NCI-H226 (cell line): ENCODE data around the gene LRRC3.
"Not testable (repeated sequence)": the region's sequence is repeated elsewhere in the genome, so short reads cannot be mapped to it uniquely, and the experiment has no call there.

Experiments
- DNase-seq: peaks from one replicate; pipeline ENCODE4 v3.0.0-alpha.2; 2015

Gene LRRC3

GRCh38 chr21:44499211-44499560 lies 43.9 kb downstream of the LRRC3 start:
- DNase-seq = no peak

- no peak for DNase-seq
Measured at GRCh38 chr21:44499631-44500030, 44.3 kb downstream of the LRRC3 start.

- DNase-seq = no peak
Measured at GRCh38 chr21:44500111-44500510, 44.8 kb downstream of the LRRC3 start.

- no peak for DNase-seq
Measured at GRCh38 chr21:44502171-44502958, 47.1 kb downstream of the LRRC3 start.

- DNase-seq = not testable (repeated sequence)
Measured at GRCh38 chr21:44503006-44503889, 47.9 kb downstream of the LRRC3 start.

GRCh38 chr21:44503901-44504399 lies 48.6 kb downstream of the LRRC3 start:
- no peak for DNase-seq

GRCh38 chr21:44505673-44506278 lies 50.5 kb downstream of the LRRC3 start:
- DNase-seq = no peak

- DNase-seq = no peak
Measured at GRCh38 chr21:44506279-44507255, 51.3 kb downstream of the LRRC3 start.

- DNase-seq = no peak
Measured at GRCh38 chr21:44507673-44508425, 52.5 kb downstream of the LRRC3 start.

- no peak for DNase-seq
Measured at GRCh38 chr21:44508426-44508710, 53.1 kb downstream of the LRRC3 start.

- no peak for DNase-seq
Measured at GRCh38 chr21:44508711-44509445, 53.6 kb downstream of the LRRC3 start.

- peak; percentile 7 for DNase-seq
Measured at GRCh38 chr21:44509539-44509938, 54.2 kb downstream of the LRRC3 start.

- DNase-seq = no peak
Measured at GRCh38 chr21:44510109-44510507, 54.8 kb downstream of the LRRC3 start.

- DNase-seq = peak; percentile 51
Measured at GRCh38 chr21:44510508-44511218, 55.4 kb downstream of the LRRC3 start.

- no peak for DNase-seq
Measured at GRCh38 chr21:44511219-44511937, 56.1 kb downstream of the LRRC3 start.
